Calu3 (cell line): ENCODE data around the gene LDB3. TPM values are rescaled to one million over a fixed set of nuclear protein-coding genes. Genes with fewer than 3 reads are reported as not detected.

Source experiments
- BruUV-seq: library from RNA; stranded (reverse); fragments of 400-500 nt; replicated peaks from 2 replicates; lab custom pipeline; 2021; lab: Mats Ljungman, UMichigan
- CTCF ChIA-PET: fragments of 300-600 bp; sonication (Branson Sonifier 250); formaldehyde crosslinking; loops from one replicate; lab custom pipeline; 2022; ENCODE audit warnings: antibody characterized with exemption; lab: Charles Lee
- DNase-seq: peaks from one replicate; pipeline ENCODE4 v3.0.0; 2022
- H3K27ac Mint-ChIP-seq: one replicate; pipeline ENCODE4 v1.8.0; 2022; ENCODE audit warnings: mixed read lengths; ENCODE audit not compliant: unreplicated experiment
- H3K27me3 Mint-ChIP-seq: one replicate; pipeline ENCODE4 v1.8.0; 2022; ENCODE audit warnings: mixed read lengths; ENCODE audit not compliant: unreplicated experiment
- H3K36me3 Mint-ChIP-seq: one replicate; pipeline ENCODE4 v1.8.0; 2022; ENCODE audit warnings: mild to moderate bottlenecking, moderate library complexity, mixed read lengths; ENCODE audit not compliant: insufficient read depth, unreplicated experiment
- H3K4me1 Mint-ChIP-seq: one replicate; pipeline ENCODE4 v1.8.0; 2022; ENCODE audit warnings: mild to moderate bottlenecking, low read depth, mixed read lengths; ENCODE audit not compliant: unreplicated experiment
- H3K4me3 Mint-ChIP-seq: one replicate; pipeline ENCODE4 v1.8.0; 2022; ENCODE audit warnings: mild to moderate bottlenecking, low read depth, moderate library complexity, mixed read lengths; ENCODE audit not compliant: unreplicated experiment
- H3K9me3 Mint-ChIP-seq: one replicate; pipeline ENCODE4 v1.8.0; 2022; ENCODE audit warnings: low read depth, mixed read lengths; ENCODE audit not compliant: unreplicated experiment
- CTCF ChIP-seq: fragments of 200-600 bp; IDR thresholded peaks from one replicate; pipeline ENCODE4 v1.8.0; 2022; ENCODE audit warnings: antibody characterized with exemption; ENCODE audit not compliant: unreplicated experiment
- intact Hi-C: fragments of 100-400 bp; cut with micrococcal nuclease; formaldehyde crosslinking; loops from one replicate; pipeline ENCODE4 v1.10.0; 2022; ENCODE audit not compliant: unreplicated experiment
- total RNA-seq: library from RNA; stranded (reverse); gene quantifications from 2 replicates; pipeline ENCODE4 v1.2.3, GENCODE V29; 2022

Gene LDB3
- total RNA-seq, 1 experiment from 2014 or later = not detected

- CTCF ChIA-PET = no interaction called here
- no peak for TF ChIP-seq CTCF
- no peaks in the 10 kb centered on the region for H3K9me3 Mint-ChIP-seq
- H3K27me3 Mint-ChIP-seq = no peaks in the 10 kb centered on the region
- H3K27ac Mint-ChIP-seq = no peak overlapping the region
- no TSS peak for BruUV-seq
- no peak for DNase-seq
- H3K36me3 Mint-ChIP-seq = no peaks in the 10 kb centered on the region
- intact Hi-C loops = no loop called here
- H3K4me1 Mint-ChIP-seq = no peaks in the 10 kb centered on the region
- no peak overlapping the region for H3K4me3 Mint-ChIP-seq
These were observed 18.7 kb upstream of the LDB3 start for GRCh38 chr10:86649471-86650150.

- H3K27ac Mint-ChIP-seq = no peak overlapping the region
- no peak overlapping the region for H3K4me3 Mint-ChIP-seq
- no peaks in the 10 kb centered on the region for H3K9me3 Mint-ChIP-seq
- H3K36me3 Mint-ChIP-seq = no peaks in the 10 kb centered on the region
- DNase-seq = no peak
- TF ChIP-seq CTCF = no peak
- BruUV-seq = no TSS peak
- H3K4me1 Mint-ChIP-seq = no peaks in the 10 kb centered on the region
- CTCF ChIA-PET = no interaction called here
- no peaks in the 10 kb centered on the region for H3K27me3 Mint-ChIP-seq
- intact Hi-C loops = no loop called here
These were observed 18.2 kb upstream of the LDB3 start for GRCh38 chr10:86650151-86650550.

GRCh38 chr10:86651021-86651471 is 17.3 kb upstream of the LDB3 start:
- no peaks in the 10 kb centered on the region for H3K36me3 Mint-ChIP-seq
- DNase-seq = no peak
- H3K4me1 Mint-ChIP-seq = no peaks in the 10 kb centered on the region
- no TSS peak for BruUV-seq
- no peaks in the 10 kb centered on the region for H3K27me3 Mint-ChIP-seq
- intact Hi-C loops = no loop called here
- no peak for TF ChIP-seq CTCF
- CTCF ChIA-PET = no interaction called here
- H3K27ac Mint-ChIP-seq = no peak overlapping the region
- no peak overlapping the region for H3K4me3 Mint-ChIP-seq
- H3K9me3 Mint-ChIP-seq = no peaks in the 10 kb centered on the region

GRCh38 chr10:86651631-86652331 is 16.5 kb upstream of the LDB3 start:
- no peaks in the 10 kb centered on the region for H3K36me3 Mint-ChIP-seq
- CTCF ChIA-PET = no interaction called here
- BruUV-seq = no TSS peak

More at GRCh38 chr10:86651631-86652331, 16.5 kb upstream of the LDB3 start:
- no peak for TF ChIP-seq CTCF
- no peak for DNase-seq
- H3K27me3 Mint-ChIP-seq = peaks cover 3% of the 10 kb centered on the region
- intact Hi-C loops = no loop called here
- no peak overlapping the region for H3K4me3 Mint-ChIP-seq
- no peaks in the 10 kb centered on the region for H3K9me3 Mint-ChIP-seq
- no peaks in the 10 kb centered on the region for H3K4me1 Mint-ChIP-seq
- H3K27ac Mint-ChIP-seq = no peak overlapping the region
